Loucy (cell line): ENCODE measurements around the gene SCIN.
"Not testable (repeated sequence)": the region's sequence is repeated elsewhere in the genome, so short reads cannot be mapped to it uniquely, and the experiment has no call there.

ENCODE experiments used
- H2AFZ ChIP-seq: fragments of 200-600 bp; sonication (generic); 2 replicates; pipeline ENCODE4 v1.6.0; 2016; ENCODE audit warnings: antibody characterized with exemption, mild to moderate bottlenecking, low read length, moderate library complexity
- H3F3A ChIP-seq: fragments of 200-600 bp; 2 replicates; pipeline ENCODE4 v1.6.0; 2016; ENCODE audit warnings: antibody characterized with exemption, low read depth, mild to moderate bottlenecking
- H3K27me3 ChIP-seq: fragments of 200-600 bp; sonication (generic); 2 replicates; pipeline ENCODE4 v1.6.1; 2014; ENCODE audit warnings: low read length, mild to moderate bottlenecking; ENCODE audit not compliant: insufficient read depth, poor library complexity, severe bottlenecking
- H3K36me3 ChIP-seq: fragments of 200-600 bp; sonication (generic); 2 replicates; pipeline ENCODE4 v1.6.1; 2016; ENCODE audit warnings: low read length; ENCODE audit not compliant: insufficient read depth
- H3K4me1 ChIP-seq: fragments of 200-600 bp; sonication (generic); 2 replicates; pipeline ENCODE4 v1.5.1; 2014; ENCODE audit warnings: low read length, mild to moderate bottlenecking; ENCODE audit not compliant: insufficient read depth, poor library complexity, severe bottlenecking
- H3K4me2 ChIP-seq: fragments of 200-600 bp; sonication (generic); 2 replicates; pipeline ENCODE4 v1.6.0; 2014; ENCODE audit warnings: antibody characterized with exemption, low read length, low read depth, mild to moderate bottlenecking; ENCODE audit not compliant: poor library complexity, severe bottlenecking
- H3K4me3 ChIP-seq: fragments of 200-600 bp; sonication (generic); 2 replicates; pipeline ENCODE4 v1.5.1; 2014; ENCODE audit warnings: low read length, mild to moderate bottlenecking, mixed read lengths; ENCODE audit not compliant: poor library complexity, severe bottlenecking
- H3K79me2 ChIP-seq: fragments of 200-600 bp; sonication (generic); 2 replicates; pipeline ENCODE4 v1.6.1; 2014; ENCODE audit warnings: low read length; ENCODE audit not compliant: insufficient read depth
- H3K9ac ChIP-seq: fragments of 200-600 bp; sonication (generic); 2 replicates; pipeline ENCODE4 v1.6.0; 2014; ENCODE audit warnings: mild to moderate bottlenecking, low read depth, low read length, moderate library complexity; ENCODE audit not compliant: poor library complexity, severe bottlenecking
- H3K9me2 ChIP-seq: fragments of 200-600 bp; sonication (generic); replicated peaks from 2 replicates; pipeline ENCODE4 v1.6.1; 2016; ENCODE audit warnings: low read depth, low read length, mixed read lengths
- H3K9me3 ChIP-seq: fragments of 200-600 bp; sonication (generic); 2 replicates; pipeline ENCODE4 v1.6.1; 2014; ENCODE audit warnings: mild to moderate bottlenecking, antibody characterized with exemption, low read length, low read depth; ENCODE audit not compliant: insufficient read depth
- H4K20me1 ChIP-seq: fragments of 200-600 bp; sonication (generic); 2 replicates; pipeline ENCODE4 v1.6.0; 2014; ENCODE audit warnings: antibody characterized with exemption, low read length, mild to moderate bottlenecking; ENCODE audit not compliant: insufficient read depth, poor library complexity, severe bottlenecking
- CTCF ChIP-seq: fragments of 200-600 bp; sonication (generic); conservative IDR thresholded peaks from 2 replicates; pipeline ENCODE4 v1.5.1; 2014; ENCODE audit warnings: mild to moderate bottlenecking, antibody characterized with exemption, low read length
- EZH2phosphoT487 ChIP-seq: fragments of 200-600 bp; IDR thresholded peaks from 2 replicates; pipeline ENCODE4 v1.6.1; 2018; ENCODE audit warnings: antibody characterized with exemption, mild to moderate bottlenecking, moderate library complexity, borderline replicate concordance

SCIN gene

GRCh38 chr7:12686891-12687717 is 116.6 kb downstream of the SCIN start, which contains the start of gene ARL4A:
Gene ARL4A (plus strand): TSS chr7:12687633. CDS start chr7:12688255, 622 bp downstream.
- no peak within 1 kb of the TSS for H3K4me3 ChIP-seq
- no peaks in the 10 kb centered on the region for H4K20me1 ChIP-seq
- H2AFZ ChIP-seq = no peak within 1 kb of the TSS
- no peaks in the 10 kb centered on the region for H3K9me2 ChIP-seq
- no peaks in the 10 kb centered on the region for H3K27me3 ChIP-seq
- no peaks in the 10 kb centered on the region for H3F3A ChIP-seq
- no peaks in the 10 kb centered on the region for H3K9me3 ChIP-seq
- no peaks in the 10 kb centered on the region for H3K36me3 ChIP-seq
- H3K4me1 ChIP-seq = no peaks in the 10 kb centered on the region
- TF ChIP-seq EZH2phosphoT487 (no peak), CTCF (no peak)
- H3K79me2 ChIP-seq = no peaks in the 10 kb centered on the region
- H3K4me2 ChIP-seq = no peak within 1 kb of the TSS
- no peak within 1 kb of the TSS for H3K9ac ChIP-seq

- no peak for TF ChIP-seq EZH2phosphoT487
- TF ChIP-seq CTCF = no peak
- no peak overlapping the region for H3K4me3 ChIP-seq
- H3F3A ChIP-seq = no peaks in the 10 kb centered on the region
- H3K27me3 ChIP-seq = no peaks in the 10 kb centered on the region
- no peak overlapping the region for H2AFZ ChIP-seq
- no peaks in the 10 kb centered on the region for H3K79me2 ChIP-seq
- no peaks in the 10 kb centered on the region for H3K36me3 ChIP-seq
- no peak overlapping the region for H3K4me2 ChIP-seq
- H3K9me2 ChIP-seq = no peaks in the 10 kb centered on the region
- H3K4me1 ChIP-seq = no peaks in the 10 kb centered on the region
- no peak overlapping the region for H3K9ac ChIP-seq
- H3K9me3 ChIP-seq = no peaks in the 10 kb centered on the region
- H4K20me1 ChIP-seq = no peaks in the 10 kb centered on the region
Measured at GRCh38 chr7:12687718-12688171, 117.2 kb downstream of the SCIN start.

- H3K9ac ChIP-seq, H3K27me3 ChIP-seq, H3K4me3 ChIP-seq, H3K4me2 ChIP-seq, H2AFZ ChIP-seq, H3K9me2 ChIP-seq, H3K79me2 ChIP-seq, H3K4me1 ChIP-seq, H4K20me1 ChIP-seq, H3F3A ChIP-seq, H3K36me3 ChIP-seq, H3K9me3 ChIP-seq: not testable (repeated sequence)
Measured at GRCh38 chr7:12688485-12689170, 118.1 kb downstream of the SCIN start.
